Stimulated activated CD4-positive, alpha-beta T cell treated with anti-CD3 and anti-CD28 coated beads, TNF-alpha, amount 100 ng/mL, for 1 hour (primary cell): ENCODE results near the gene KRT72.

Experiments used
- DNase-seq, 3 donors: peaks; one replicate each; pipeline ENCODE4 v3.0.0-alpha.2; 2020; ENCODE audit warnings: low read depth in 3 of 3, low spot score in 1 of 3

The KRT72 gene

GRCh38 chr12:52630599-52631200 lies 29.4 kb upstream of the KRT72 start:
- DNase-seq: no peak

GRCh38 chr12:52630008-52630500 lies 28.8 kb upstream of the KRT72 start:
- DNase-seq: no peak

GRCh38 chr12:52629281-52630007 lies 28.2 kb upstream of the KRT72 start:
- DNase-seq: no peak

GRCh38 chr12:52628841-52629240 lies 27.6 kb upstream of the KRT72 start:
- no peak for DNase-seq

GRCh38 chr12:52628111-52628507 lies 26.8 kb upstream of the KRT72 start:
- no peak for DNase-seq

GRCh38 chr12:52627395-52628110 lies 26.3 kb upstream of the KRT72 start:
- no peak for DNase-seq

GRCh38 chr12:52622349-52622748 lies 21.1 kb upstream of the KRT72 start:
- no peak for DNase-seq

GRCh38 chr12:52618866-52619265 lies 17.6 kb upstream of the KRT72 start:
- DNase-seq: no peak

- DNase-seq: no peak
Measured at GRCh38 chr12:52618216-52618615, 17.0 kb upstream of the KRT72 start, which contains the start of gene KRT73. TSS of gene KRT73 (minus strand) at chr12:52618559. CDS start at chr12:52618524, 35 bp downstream.

- no peak for DNase-seq
Measured at GRCh38 chr12:52617403-52617785, 16.1 kb upstream of the KRT72 start.

- no peak for DNase-seq
Measured at GRCh38 chr12:52616680-52617402, 15.6 kb upstream of the KRT72 start.

- DNase-seq: no peak
Measured at GRCh38 chr12:52615912-52616311, 14.6 kb upstream of the KRT72 start.

- no peak for DNase-seq
Measured at GRCh38 chr12:52615208-52615868, 14.1 kb upstream of the KRT72 start.

- DNase-seq: no peak
Measured at GRCh38 chr12:52614381-52615207, 13.3 kb upstream of the KRT72 start.

- no peak for DNase-seq
Measured at GRCh38 chr12:52613384-52614030, 12.2 kb upstream of the KRT72 start.

GRCh38 chr12:52612431-52613383 lies 11.4 kb upstream of the KRT72 start:
- no peak for DNase-seq

GRCh38 chr12:52611080-52611468 lies 9.8 kb upstream of the KRT72 start:
- no peak for DNase-seq
